ENCODE measurements around the gene TPSG1.

TPSG1 gene

DNA sequence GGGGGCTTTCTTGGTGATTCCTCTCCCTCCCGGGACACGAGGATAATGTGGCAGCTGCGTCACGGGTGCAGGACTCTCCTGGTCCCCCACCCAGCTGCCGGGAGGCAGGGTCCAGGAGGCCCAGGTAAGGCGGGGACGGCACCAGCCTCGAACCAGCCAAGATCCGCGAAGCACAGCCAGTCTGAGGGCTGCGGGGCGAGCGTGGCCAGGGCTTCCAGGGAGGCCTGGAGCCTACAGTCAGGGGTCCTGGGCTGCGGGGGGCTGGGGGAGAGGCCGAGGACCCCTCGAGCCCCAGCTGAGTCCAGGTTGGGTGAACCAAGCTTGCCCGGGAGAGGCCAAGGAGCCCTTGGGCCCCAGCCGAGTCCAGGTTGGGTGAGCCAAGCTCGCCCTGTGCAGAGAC is 40.8 kb upstream of the TPSG1 start:
- ATAC-seq: no peak

DNA sequence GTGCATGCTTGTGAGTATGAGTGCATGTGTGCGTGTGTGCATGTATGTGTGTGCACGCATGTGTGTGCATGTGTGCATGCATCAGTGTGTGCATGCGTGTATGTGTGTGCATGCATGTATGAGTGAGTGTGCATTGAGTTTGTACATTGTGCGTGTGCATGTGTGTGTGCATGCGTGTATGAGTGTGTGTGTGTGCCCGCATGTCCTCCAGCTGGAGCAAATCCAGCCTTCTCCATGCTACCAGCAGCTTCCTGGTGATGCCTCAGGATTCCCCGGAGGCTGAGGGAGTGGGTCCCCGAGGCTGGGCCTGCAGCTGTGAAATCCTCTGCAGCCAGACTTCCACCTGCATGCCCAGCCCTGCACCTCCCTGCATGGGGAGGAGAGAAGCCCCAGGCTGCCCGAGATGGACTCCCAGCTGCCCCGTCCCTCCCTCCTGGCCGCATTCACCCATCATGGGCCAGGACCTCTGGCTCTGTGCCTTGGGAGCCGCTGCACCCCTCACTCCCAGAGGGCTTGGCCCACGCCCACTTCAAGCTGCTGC is 40.1 kb upstream of the TPSG1 start:
- no peak for ATAC-seq
- TF ChIP-seq CSDC2 (CRISPR knock-in tag; IDR thresholded peaks at IDR 0.05) (no peak), TOX (CRISPR knock-in tag; IDR thresholded peaks at IDR 0.05; ENCODE audit: borderline replicate concordance) (no peak), ESRRG (CRISPR knock-in tag; IDR thresholded peaks at IDR 0.05) (no peak), GLIS3 (CRISPR knock-in tag; IDR thresholded peaks at IDR 0.05) (no peak), ZNF70 (CRISPR knock-in tag; IDR thresholded peaks at IDR 0.05) (no peak), PPARA (CRISPR knock-in tag; IDR thresholded peaks at IDR 0.05; ENCODE audit: borderline replicate concordance) (no peak), ZNF565 (CRISPR knock-in tag; conservative IDR thresholded peaks at IDR 0.05; ENCODE audit: low read depth) (no peak), RARB (CRISPR knock-in tag; IDR thresholded peaks at IDR 0.05) (no peak), ZFP3 (CRISPR knock-in tag; IDR thresholded peaks at IDR 0.05) (no peak), BACH2 (CRISPR knock-in tag; IDR thresholded peaks at IDR 0.05; ENCODE audit: borderline replicate concordance) (no peak)
- TF ChIP-seq, protein P1, sequence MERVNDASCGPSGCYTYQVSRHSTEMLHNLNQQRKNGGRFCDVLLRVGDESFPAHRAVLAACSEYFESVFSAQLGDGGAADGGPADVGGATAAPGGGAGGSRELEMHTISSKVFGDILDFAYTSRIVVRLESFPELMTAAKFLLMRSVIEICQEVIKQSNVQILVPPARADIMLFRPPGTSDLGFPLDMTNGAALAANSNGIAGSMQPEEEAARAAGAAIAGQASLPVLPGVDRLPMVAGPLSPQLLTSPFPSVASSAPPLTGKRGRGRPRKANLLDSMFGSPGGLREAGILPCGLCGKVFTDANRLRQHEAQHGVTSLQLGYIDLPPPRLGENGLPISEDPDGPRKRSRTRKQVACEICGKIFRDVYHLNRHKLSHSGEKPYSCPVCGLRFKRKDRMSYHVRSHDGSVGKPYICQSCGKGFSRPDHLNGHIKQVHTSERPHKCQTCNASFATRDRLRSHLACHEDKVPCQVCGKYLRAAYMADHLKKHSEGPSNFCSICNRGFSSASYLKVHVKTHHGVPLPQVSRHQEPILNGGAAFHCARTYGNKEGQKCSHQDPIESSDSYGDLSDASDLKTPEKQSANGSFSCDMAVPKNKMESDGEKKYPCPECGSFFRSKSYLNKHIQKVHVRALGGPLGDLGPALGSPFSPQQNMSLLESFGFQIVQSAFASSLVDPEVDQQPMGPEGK (CRISPR knock-in tag; IDR thresholded peaks at IDR 0.05; ENCODE audit: borderline replicate concordance): no peak

More for the DNA sequence above, 40.8 kb upstream of the TPSG1 start:
- TF ChIP-seq ISL1 (CRISPR knock-in tag; IDR thresholded peaks at IDR 0.05) (no peak), ESRRG (CRISPR knock-in tag; IDR thresholded peaks at IDR 0.05) (no peak), PPARA (CRISPR knock-in tag; IDR thresholded peaks at IDR 0.05; ENCODE audit: borderline replicate concordance) (no peak), ZFP3 (CRISPR knock-in tag; IDR thresholded peaks at IDR 0.05) (no peak), CSDC2 (CRISPR knock-in tag; IDR thresholded peaks at IDR 0.05) (no peak), ARNTL (CRISPR knock-in tag; IDR thresholded peaks at IDR 0.05; ENCODE audit: borderline replicate concordance, low read depth) (no peak), ZNF8 (CRISPR knock-in tag; IDR thresholded peaks at IDR 0.05) (no peak)
- TF ChIP-seq, protein P2, sequence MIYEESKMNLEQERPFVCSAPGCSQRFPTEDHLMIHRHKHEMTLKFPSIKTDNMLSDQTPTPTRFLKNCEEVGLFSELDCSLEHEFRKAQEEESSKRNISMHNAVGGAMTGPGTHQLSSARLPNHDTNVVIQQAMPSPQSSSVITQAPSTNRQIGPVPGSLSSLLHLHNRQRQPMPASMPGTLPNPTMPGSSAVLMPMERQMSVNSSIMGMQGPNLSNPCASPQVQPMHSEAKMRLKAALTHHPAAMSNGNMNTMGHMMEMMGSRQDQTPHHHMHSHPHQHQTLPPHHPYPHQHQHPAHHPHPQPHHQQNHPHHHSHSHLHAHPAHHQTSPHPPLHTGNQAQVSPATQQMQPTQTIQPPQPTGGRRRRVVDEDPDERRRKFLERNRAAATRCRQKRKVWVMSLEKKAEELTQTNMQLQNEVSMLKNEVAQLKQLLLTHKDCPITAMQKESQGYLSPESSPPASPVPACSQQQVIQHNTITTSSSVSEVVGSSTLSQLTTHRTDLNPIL (CRISPR knock-in tag; IDR thresholded peaks at IDR 0.05; ENCODE audit: low read depth): no peak
- TF ChIP-seq, protein P3, sequence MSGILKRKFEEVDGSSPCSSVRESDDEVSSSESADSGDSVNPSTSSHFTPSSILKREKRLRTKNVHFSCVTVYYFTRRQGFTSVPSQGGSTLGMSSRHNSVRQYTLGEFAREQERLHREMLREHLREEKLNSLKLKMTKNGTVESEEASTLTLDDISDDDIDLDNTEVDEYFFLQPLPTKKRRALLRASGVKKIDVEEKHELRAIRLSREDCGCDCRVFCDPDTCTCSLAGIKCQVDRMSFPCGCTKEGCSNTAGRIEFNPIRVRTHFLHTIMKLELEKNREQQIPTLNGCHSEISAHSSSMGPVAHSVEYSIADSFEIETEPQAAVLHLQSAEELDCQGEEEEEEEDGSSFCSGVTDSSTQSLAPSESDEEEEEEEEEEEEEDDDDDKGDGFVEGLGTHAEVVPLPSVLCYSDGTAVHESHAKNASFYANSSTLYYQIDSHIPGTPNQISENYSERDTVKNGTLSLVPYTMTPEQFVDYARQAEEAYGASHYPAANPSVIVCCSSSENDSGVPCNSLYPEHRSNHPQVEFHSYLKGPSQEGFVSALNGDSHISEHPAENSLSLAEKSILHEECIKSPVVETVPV (CRISPR knock-in tag; IDR thresholded peaks at IDR 0.05): no peak
- TF ChIP-seq, protein P4, sequence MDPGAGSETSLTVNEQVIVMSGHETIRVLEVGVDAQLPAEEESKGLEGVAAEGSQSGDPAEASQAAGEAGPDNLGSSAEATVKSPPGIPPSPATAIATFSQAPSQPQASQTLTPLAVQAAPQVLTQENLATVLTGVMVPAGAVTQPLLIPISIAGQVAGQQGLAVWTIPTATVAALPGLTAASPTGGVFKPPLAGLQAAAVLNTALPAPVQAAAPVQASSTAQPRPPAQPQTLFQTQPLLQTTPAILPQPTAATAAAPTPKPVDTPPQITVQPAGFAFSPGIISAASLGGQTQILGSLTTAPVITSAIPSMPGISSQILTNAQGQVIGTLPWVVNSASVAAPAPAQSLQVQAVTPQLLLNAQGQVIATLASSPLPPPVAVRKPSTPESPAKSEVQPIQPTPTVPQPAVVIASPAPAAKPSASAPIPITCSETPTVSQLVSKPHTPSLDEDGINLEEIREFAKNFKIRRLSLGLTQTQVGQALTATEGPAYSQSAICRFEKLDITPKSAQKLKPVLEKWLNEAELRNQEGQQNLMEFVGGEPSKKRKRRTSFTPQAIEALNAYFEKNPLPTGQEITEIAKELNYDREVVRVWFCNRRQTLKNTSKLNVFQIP (CRISPR knock-in tag; IDR thresholded peaks at IDR 0.05; ENCODE audit: borderline replicate concordance, low read depth): no peak
- TF ChIP-seq, protein P1 (CRISPR knock-in tag; IDR thresholded peaks at IDR 0.05; ENCODE audit: borderline replicate concordance): no peak

DNA sequence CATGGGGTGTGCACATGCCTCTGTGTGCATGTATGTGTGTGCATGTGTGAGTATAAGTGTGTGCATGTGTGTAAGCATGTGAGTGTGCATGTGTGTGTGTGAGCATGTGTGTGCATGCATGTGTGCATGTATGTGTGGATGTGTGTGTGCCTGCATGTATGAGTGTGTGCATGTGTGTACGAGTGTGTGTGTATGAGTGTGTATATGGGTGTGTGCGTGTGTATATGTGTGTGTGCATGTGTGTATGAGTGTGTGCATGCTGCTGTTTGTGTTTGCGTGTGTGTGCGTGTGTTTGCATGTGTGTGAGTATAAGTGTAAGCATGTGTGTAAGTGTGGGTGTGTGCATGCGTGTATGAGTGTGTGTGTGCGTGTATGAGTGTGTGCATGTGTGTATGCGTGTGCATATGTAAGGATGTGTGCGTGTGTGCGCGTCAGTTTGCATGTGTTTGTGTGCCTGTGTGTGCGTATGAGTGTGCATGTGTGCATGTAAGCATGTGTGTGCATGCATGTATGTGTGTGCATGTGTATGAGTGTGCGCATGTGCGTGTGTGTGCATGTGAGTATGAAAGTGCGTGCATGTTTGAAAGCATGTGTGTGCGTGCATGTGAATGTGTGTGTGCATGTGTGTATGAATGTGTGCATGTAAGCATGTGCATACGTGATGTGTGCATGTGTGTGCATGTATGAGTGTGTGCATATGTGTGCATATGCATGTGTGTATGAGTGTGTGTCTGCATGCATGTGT is 39.4 kb upstream of the TPSG1 start:
- no peak for ATAC-seq
- TF ChIP-seq GLIS3 (CRISPR knock-in tag; IDR thresholded peaks at IDR 0.05) (no peak), ZNF70 (CRISPR knock-in tag; IDR thresholded peaks at IDR 0.05) (no peak), ZNF8 (CRISPR knock-in tag; IDR thresholded peaks at IDR 0.05) (no peak), ZFP3 (CRISPR knock-in tag; IDR thresholded peaks at IDR 0.05) (no peak), ESRRG (CRISPR knock-in tag; IDR thresholded peaks at IDR 0.05) (no peak), RARB (CRISPR knock-in tag; IDR thresholded peaks at IDR 0.05) (no peak), BACH2 (CRISPR knock-in tag; IDR thresholded peaks at IDR 0.05; ENCODE audit: borderline replicate concordance) (no peak), CSDC2 (CRISPR knock-in tag; IDR thresholded peaks at IDR 0.05) (no peak), ZFP30 (CRISPR knock-in tag; IDR thresholded peaks at IDR 0.05) (no peak), SNAI2 (CRISPR knock-in tag; IDR thresholded peaks at IDR 0.05) (no peak), ARNTL (CRISPR knock-in tag; IDR thresholded peaks at IDR 0.05; ENCODE audit: borderline replicate concordance, low read depth) (no peak), ZNF565 (CRISPR knock-in tag; conservative IDR thresholded peaks at IDR 0.05; ENCODE audit: low read depth) (no peak)
- TF ChIP-seq, protein P1 (CRISPR knock-in tag; IDR thresholded peaks at IDR 0.05; ENCODE audit: borderline replicate concordance): no peak
- TF ChIP-seq, protein P5, sequence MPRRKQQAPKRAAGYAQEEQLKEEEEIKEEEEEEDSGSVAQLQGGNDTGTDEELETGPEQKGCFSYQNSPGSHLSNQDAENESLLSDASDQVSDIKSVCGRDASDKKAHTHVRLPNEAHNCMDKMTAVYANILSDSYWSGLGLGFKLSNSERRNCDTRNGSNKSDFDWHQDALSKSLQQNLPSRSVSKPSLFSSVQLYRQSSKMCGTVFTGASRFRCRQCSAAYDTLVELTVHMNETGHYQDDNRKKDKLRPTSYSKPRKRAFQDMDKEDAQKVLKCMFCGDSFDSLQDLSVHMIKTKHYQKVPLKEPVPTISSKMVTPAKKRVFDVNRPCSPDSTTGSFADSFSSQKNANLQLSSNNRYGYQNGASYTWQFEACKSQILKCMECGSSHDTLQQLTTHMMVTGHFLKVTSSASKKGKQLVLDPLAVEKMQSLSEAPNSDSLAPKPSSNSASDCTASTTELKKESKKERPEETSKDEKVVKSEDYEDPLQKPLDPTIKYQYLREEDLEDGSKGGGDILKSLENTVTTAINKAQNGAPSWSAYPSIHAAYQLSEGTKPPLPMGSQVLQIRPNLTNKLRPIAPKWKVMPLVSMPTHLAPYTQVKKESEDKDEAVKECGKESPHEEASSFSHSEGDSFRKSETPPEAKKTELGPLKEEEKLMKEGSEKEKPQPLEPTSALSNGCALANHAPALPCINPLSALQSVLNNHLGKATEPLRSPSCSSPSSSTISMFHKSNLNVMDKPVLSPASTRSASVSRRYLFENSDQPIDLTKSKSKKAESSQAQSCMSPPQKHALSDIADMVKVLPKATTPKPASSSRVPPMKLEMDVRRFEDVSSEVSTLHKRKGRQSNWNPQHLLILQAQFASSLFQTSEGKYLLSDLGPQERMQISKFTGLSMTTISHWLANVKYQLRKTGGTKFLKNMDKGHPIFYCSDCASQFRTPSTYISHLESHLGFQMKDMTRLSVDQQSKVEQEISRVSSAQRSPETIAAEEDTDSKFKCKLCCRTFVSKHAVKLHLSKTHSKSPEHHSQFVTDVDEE (CRISPR knock-in tag; IDR thresholded peaks at IDR 0.05): no peak

All from SK-N-SH treated with all-trans-retinoic acid at 6 μM for 48 hours (cell line).